ENCODE data around the gene DTX3. TPM values are rescaled to one million over a fixed set of nuclear protein-coding genes. Genes with fewer than 3 reads are reported as not detected.

The DTX3 gene
- total RNA-seq, 1 donor: 32.9 TPM

Other genes with a start within 250 kb of the DTX3 start
- gene R3HDM2, start 173.8 kb upstream of the DTX3 start, total RNA-seq: 35.8 TPM
- 0.27 TPM for gene INHBC, start 170.0 kb upstream of the DTX3 start, total RNA-seq
- gene INHBE, start 149.5 kb upstream of the DTX3 start, total RNA-seq: not detected
- 0.27 TPM for gene GLI1, start 145.0 kb upstream of the DTX3 start, total RNA-seq
- 125 TPM for gene ARHGAP9, start 125.0 kb upstream of the DTX3 start, total RNA-seq
- gene MARS1, start 116.8 kb upstream of the DTX3 start, total RNA-seq: 81.3 TPM
- 29.4 TPM for gene DDIT3, start 84.3 kb upstream of the DTX3 start, total RNA-seq
- gene MBD6, start 82.0 kb upstream of the DTX3 start, total RNA-seq: 24.5 TPM
- gene DCTN2, start 57.6 kb upstream of the DTX3 start, total RNA-seq: 117 TPM
- gene KIF5A, start 54.8 kb upstream of the DTX3 start, total RNA-seq: 1.3 TPM
- gene PIP4K2C, start 13.6 kb upstream of the DTX3 start, total RNA-seq: 10.0 TPM
- gene ARHGEF25, start 6.6 kb downstream of the DTX3 start, total RNA-seq: 1.3 TPM
- 0.81 TPM for gene B4GALNT1, start 28.4 kb downstream of the DTX3 start, total RNA-seq
- gene OS9, start 89.3 kb downstream of the DTX3 start, total RNA-seq: 268 TPM
- gene AGAP2, start 133.9 kb downstream of the DTX3 start, total RNA-seq: 82.9 TPM
- gene TSPAN31, start 140.2 kb downstream of the DTX3 start, total RNA-seq: 41.7 TPM
- 194 TPM for gene CDK4, start 147.5 kb downstream of the DTX3 start, total RNA-seq
- gene MARCHF9, start 150.3 kb downstream of the DTX3 start, total RNA-seq: 12.4 TPM
- 3.2 TPM for gene CYP27B1, start 162.3 kb downstream of the DTX3 start, total RNA-seq
- 8.6 TPM for gene METTL1, start 167.3 kb downstream of the DTX3 start, total RNA-seq
- 8.9 TPM for gene EEF1AKMT3, start 167.8 kb downstream of the DTX3 start, total RNA-seq
- 15.6 TPM for gene TSFM, start 178.0 kb downstream of the DTX3 start, total RNA-seq
- 1.1 TPM for gene AVIL, start 213.9 kb downstream of the DTX3 start, total RNA-seq
- 159 TPM for gene CTDSP2, start 241.9 kb downstream of the DTX3 start, total RNA-seq

Measured in hematopoietic multipotent progenitor cell (in vitro differentiated cells).